HL-60 (cell line): ENCODE results near the gene PRKCI.
A peak's percentile ranks its signal among the peaks of the same experiment; 100 is the strongest.

Source experiments
- DNase-seq, 2 experiments: peaks; one replicate each; pipeline ENCODE4 v3.0.0-alpha.2; 2010 to 2020; ENCODE audit warnings: low read depth in 1 of 2, low spot score in 1 of 2
- H3K27ac ChIP-seq: fragments of 250-450 bp; sonication (Bioruptor Pico); replicated peaks from 2 replicates; pipeline ENCODE4 v1.5.1; 2020; ENCODE audit warnings: mild to moderate bottlenecking, moderate library complexity
- H3K27me3 ChIP-seq: fragments of 250-450 bp; sonication (Bioruptor Pico); 2 replicates; pipeline ENCODE4 v1.5.1; 2021; ENCODE audit warnings: mild to moderate bottlenecking, moderate library complexity; ENCODE audit not compliant: insufficient read depth, poor library complexity, severe bottlenecking
- H3K4me3 ChIP-seq: replicated peaks from 2 replicates; pipeline ENCODE4 v1.5.1; 2011; ENCODE audit warnings: mild to moderate bottlenecking, control low read depth, low read length; ENCODE audit not compliant: insufficient read depth
- CTCF ChIP-seq: IDR thresholded peaks from one replicate; pipeline ENCODE4 v1.5.1; 2011; ENCODE audit warnings: low read length, control low read depth, inconsistent platforms; ENCODE audit not compliant: insufficient read depth
- GABPA ChIP-seq: IDR thresholded peaks from 2 replicates; pipeline ENCODE4 v1.6.1; 2012; ENCODE audit warnings: low read depth
- POLR2AphosphoS5 ChIP-seq: IDR thresholded peaks from 2 replicates; pipeline ENCODE4 v1.6.1; 2012; ENCODE audit warnings: low read depth
- REST ChIP-seq: IDR thresholded peaks from 2 replicates; pipeline ENCODE4 v1.6.1; 2012; ENCODE audit warnings: low read depth; ENCODE audit not compliant: insufficient replicate concordance
- SPI1 ChIP-seq: IDR thresholded peaks from 2 replicates; pipeline ENCODE4 v1.6.1; 2012; ENCODE audit warnings: low read depth, mild to moderate bottlenecking, borderline replicate concordance

The PRKCI gene

GRCh38 chr3:170346481-170347392 is 124.5 kb downstream of the PRKCI start:
- no peak overlapping the region for H3K27ac ChIP-seq
- TF ChIP-seq CTCF (no peak), GABPA (no peak), SPI1 (no peak), POLR2AphosphoS5 (no peak), REST (no peak)
- no peak for DNase-seq
- no peaks in the 10 kb centered on the region for H3K27me3 ChIP-seq
- H3K4me3 ChIP-seq, result no peak overlapping the region

- H3K27me3 ChIP-seq, result no peaks in the 10 kb centered on the region
- H3K4me3 ChIP-seq, result no peak overlapping the region
- TF ChIP-seq SPI1, result no peak
- TF ChIP-seq REST, result no peak
- no peak for TF ChIP-seq CTCF
- TF ChIP-seq POLR2AphosphoS5, result no peak
- TF ChIP-seq GABPA, result no peak
- no peak for DNase-seq
- H3K27ac ChIP-seq, result no peak overlapping the region
These were observed 128.5 kb downstream of the PRKCI start for GRCh38 chr3:170350515-170351413.

GRCh38 chr3:170352936-170353335 is 130.7 kb downstream of the PRKCI start:
- H3K4me3 ChIP-seq, result no peak overlapping the region
- TF ChIP-seq SPI1 (0 out of 2 replicates have a peak, but pooled peaks have one; percentile 35), REST (no peak)
- DNase-seq, result peak in 1 of 2 experiments; percentile 46
- H3K27me3 ChIP-seq, result no peaks in the 10 kb centered on the region
- no peak overlapping the region for H3K27ac ChIP-seq
